Measurements from ENCODE around the gene LRRC58. TPM values are rescaled to one million over a fixed set of nuclear protein-coding genes. Genes with fewer than 3 reads are reported as not detected.
"Not testable (repeated sequence)": the region's sequence is repeated elsewhere in the genome, so short reads cannot be mapped to it uniquely, and the experiment has no call there.

The LRRC58 gene
- total RNA-seq, 2 donors from 2014 or later = 26.0 to 34.9 TPM

DNA sequence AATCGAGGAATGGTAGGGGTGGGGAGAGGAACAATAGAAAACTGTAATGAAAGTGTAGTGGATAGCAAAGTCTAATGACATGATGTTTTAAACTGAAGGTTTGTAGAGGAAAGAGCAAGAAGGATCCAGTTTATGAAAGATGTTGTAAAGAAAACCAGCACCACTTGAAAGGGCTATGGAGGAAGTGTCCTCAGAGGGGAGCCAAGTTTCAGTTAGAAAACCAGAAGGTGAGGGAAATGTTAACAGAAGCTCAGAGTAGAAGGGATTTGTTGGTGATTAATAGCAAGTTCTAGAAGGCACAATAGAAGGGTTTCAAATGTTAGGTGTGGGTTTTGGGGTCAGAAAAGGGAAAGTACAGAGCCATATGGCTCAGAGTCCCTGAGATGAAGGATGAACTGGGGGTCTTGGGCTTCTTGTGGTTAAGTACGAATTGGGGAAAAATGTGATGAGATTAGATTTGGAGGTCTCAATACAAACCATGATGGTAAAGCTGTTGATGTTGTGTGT, 33.8 kb upstream of the LRRC58 start:
- H3K27me3 ChIP-seq (replicated peaks; ENCODE audit: insufficient read depth) = no peaks in the 10 kb centered on the region
- no peak overlapping the region for H3K4me3 ChIP-seq
- TF ChIP-seq, protein P1, sequence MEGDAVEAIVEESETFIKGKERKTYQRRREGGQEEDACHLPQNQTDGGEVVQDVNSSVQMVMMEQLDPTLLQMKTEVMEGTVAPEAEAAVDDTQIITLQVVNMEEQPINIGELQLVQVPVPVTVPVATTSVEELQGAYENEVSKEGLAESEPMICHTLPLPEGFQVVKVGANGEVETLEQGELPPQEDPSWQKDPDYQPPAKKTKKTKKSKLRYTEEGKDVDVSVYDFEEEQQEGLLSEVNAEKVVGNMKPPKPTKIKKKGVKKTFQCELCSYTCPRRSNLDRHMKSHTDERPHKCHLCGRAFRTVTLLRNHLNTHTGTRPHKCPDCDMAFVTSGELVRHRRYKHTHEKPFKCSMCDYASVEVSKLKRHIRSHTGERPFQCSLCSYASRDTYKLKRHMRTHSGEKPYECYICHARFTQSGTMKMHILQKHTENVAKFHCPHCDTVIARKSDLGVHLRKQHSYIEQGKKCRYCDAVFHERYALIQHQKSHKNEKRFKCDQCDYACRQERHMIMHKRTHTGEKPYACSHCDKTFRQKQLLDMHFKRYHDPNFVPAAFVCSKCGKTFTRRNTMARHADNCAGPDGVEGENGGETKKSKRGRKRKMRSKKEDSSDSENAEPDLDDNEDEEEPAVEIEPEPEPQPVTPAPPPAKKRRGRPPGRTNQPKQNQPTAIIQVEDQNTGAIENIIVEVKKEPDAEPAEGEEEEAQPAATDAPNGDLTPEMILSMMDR (IDR thresholded peaks at IDR 0.05) = no peak
- TF ChIP-seq POLR2AphosphoS5 (IDR thresholded peaks at IDR 0.05) (no peak), POLR2A (IDR thresholded peaks at IDR 0.05) (no peak)
- no peaks in the 10 kb centered on the region for H3K9me3 ChIP-seq
- H3K4me1 ChIP-seq (replicated peaks) = no peaks in the 10 kb centered on the region
- H3K27ac ChIP-seq = no peak overlapping the region
- no peak for DNase-seq (ENCODE audit: low spot score)
- H3K36me3 ChIP-seq = no peaks in the 10 kb centered on the region
- WGBS = 77% methylated on average over 2 of the region's 2 CpGs
- intact Hi-C loops (cut with DNase I) = no loop called here

DNA sequence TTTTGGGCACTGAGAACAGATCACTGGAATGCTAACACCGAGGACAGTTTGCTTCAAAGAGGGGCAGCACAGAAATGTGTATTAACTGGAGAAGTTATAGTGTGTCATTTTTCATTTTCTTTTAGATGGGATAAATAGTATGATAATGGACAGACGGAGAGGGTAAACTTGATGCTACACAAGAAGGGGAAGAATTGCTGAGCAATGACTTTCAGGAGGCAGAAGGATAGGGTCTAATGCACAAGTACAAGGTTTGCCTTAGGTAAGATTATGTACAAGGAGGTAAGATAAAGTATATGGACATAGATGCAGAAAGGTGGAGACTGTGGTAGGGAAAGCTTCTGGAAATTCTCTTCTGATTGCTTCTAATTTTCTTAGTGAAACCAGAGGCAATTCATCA, 32.3 kb upstream of the LRRC58 start:
- Histone ChIP-seq H3K27me3 (replicated peaks; ENCODE audit: insufficient read depth) (no peaks in the 10 kb centered on the region), H3K4me1 (replicated peaks) (no peaks in the 10 kb centered on the region), H3K36me3 (no peaks in the 10 kb centered on the region), H3K4me3 (no peak overlapping the region), H3K9me3 (no peaks in the 10 kb centered on the region), H3K27ac (no peak overlapping the region)
- no peak for TF ChIP-seq POLR2AphosphoS5 (IDR thresholded peaks at IDR 0.05)
- TF ChIP-seq, protein P1 (IDR thresholded peaks at IDR 0.05) = no peak
- TF ChIP-seq POLR2A (IDR thresholded peaks at IDR 0.05) = no peak
- 85% methylated on average over 2 of the region's 2 CpGs for WGBS
- intact Hi-C loops (cut with DNase I) = no loop called here
- no peak for DNase-seq (ENCODE audit: low spot score)

DNA sequence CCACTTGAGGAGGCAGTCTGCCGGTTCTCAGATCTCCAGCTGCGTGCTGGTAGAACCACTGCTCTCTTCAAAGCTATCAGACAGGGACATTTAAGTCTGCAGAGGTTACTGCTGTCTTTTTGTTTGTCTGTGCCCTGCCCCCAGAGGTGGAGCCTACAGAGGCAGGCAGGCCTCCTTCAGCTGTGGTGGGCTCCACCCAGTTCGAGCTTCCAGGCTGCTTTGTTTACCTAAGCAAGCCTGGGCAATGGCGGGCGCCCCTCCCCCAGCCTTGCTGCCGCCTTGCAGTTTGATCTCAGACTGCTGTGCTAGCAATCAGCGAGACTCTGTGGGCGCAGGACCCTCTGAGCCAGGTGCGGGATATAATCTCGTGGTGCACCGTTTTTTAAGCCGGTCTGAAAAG, 28.8 kb upstream of the LRRC58 start:
- H3K4me1 ChIP-seq (replicated peaks); H3K36me3 ChIP-seq; intact Hi-C loops (cut with DNase I); DNase-seq (ENCODE audit: low spot score); H3K9me3 ChIP-seq; H3K27ac ChIP-seq; H3K27me3 ChIP-seq (replicated peaks; ENCODE audit: insufficient read depth); H3K4me3 ChIP-seq: not testable (repeated sequence)
- whole genome bisulfite sequencing = 46% methylated on average over 11 of the region's 12 CpGs

DNA sequence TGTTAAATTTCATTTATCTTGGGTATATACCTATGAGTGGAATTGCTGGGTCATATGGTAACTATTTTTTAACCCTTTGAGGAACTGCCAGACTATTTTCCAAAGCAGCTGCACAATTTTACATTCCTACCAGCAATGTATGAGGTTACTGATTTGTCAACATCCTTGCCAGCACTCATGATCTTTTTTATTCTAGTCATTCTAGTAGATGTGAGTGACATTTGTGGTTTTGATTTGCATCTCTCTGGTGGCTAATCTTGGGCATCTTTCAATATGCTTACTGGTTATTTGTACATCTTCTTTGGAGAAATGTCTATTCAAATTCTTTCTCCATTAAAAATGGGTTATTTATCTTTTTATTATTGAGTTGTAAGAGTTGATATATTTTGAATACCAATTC, 21.3 kb upstream of the LRRC58 start:
- intact Hi-C loops (cut with DNase I) = no loop called here
- H3K4me3 ChIP-seq = no peak overlapping the region
- H3K9me3 ChIP-seq = no peaks in the 10 kb centered on the region
- no peaks in the 10 kb centered on the region for H3K27me3 ChIP-seq (replicated peaks; ENCODE audit: insufficient read depth)
- H3K4me1 ChIP-seq (replicated peaks) = no peaks in the 10 kb centered on the region
- no peak for TF ChIP-seq POLR2A (IDR thresholded peaks at IDR 0.05)
- no peak for TF ChIP-seq POLR2AphosphoS5 (IDR thresholded peaks at IDR 0.05)
- TF ChIP-seq, protein P1 (IDR thresholded peaks at IDR 0.05) = no peak
- DNase-seq (ENCODE audit: low spot score) = no peak
- no peaks in the 10 kb centered on the region for H3K36me3 ChIP-seq
- no peak overlapping the region for H3K27ac ChIP-seq

DNA sequence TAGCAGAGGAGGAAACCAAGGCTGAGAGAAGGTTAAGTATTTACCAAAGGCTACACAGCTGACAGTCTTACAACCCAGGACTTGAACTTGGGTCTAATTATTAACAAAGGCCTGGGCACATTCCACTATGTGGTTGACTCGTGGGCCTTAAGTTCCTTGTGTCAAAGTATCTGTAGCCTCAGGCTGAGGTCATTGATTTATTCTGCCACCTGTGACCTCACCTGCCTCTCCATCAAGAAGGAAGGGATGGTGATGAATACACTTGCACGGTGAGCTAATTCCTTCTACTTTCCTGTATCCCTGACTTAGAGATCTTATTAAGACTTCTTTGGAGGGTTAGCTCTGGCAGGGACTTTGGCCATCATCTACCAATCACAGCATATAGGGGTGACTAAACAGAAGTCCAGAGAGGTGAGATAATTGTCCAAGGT, 19.9 kb upstream of the LRRC58 start:
- Histone ChIP-seq H3K27me3 (replicated peaks; ENCODE audit: insufficient read depth) (no peaks in the 10 kb centered on the region), H3K4me3 (no peak overlapping the region), H3K36me3 (no peaks in the 10 kb centered on the region), H3K27ac (no peak overlapping the region), H3K4me1 (replicated peaks) (no peaks in the 10 kb centered on the region), H3K9me3 (no peaks in the 10 kb centered on the region)
- TF ChIP-seq POLR2A (IDR thresholded peaks at IDR 0.05) (no peak), POLR2AphosphoS5 (IDR thresholded peaks at IDR 0.05) (no peak)
- TF ChIP-seq, protein P1 (IDR thresholded peaks at IDR 0.05) = no peak
- intact Hi-C loops (cut with DNase I) = no loop called here
- no peak for DNase-seq (ENCODE audit: low spot score)
- 53% methylated on average over 2 of the region's 2 CpGs for WGBS
